SK-N-SH treated with all-trans-retinoic acid at 6 μM for 48 hours (cell line): Measurements from ENCODE around the gene NGFR.

Experiments used
- ATAC-seq: fragments of 200-7000 bp; cut with Tn5 transposase; 3 replicates; pipeline ENCODE4 v1.9.1; 2020; ENCODE audit warnings: mild to moderate bottlenecking, moderate library complexity
- BACH2 ChIP-seq: fragments of 250-450 bp; sonication (Bioruptor Pico); IDR thresholded peaks from 2 replicates; pipeline ENCODE4 v1.9.0; 2021; ENCODE audit warnings: mild to moderate bottlenecking, borderline replicate concordance
- CREB5 ChIP-seq: fragments of 250-450 bp; sonication (Bioruptor Pico); IDR thresholded peaks from 2 replicates; pipeline ENCODE4 v1.5.1; 2020; ENCODE audit warnings: low read depth, mild to moderate bottlenecking, moderate library complexity
- CSDC2 ChIP-seq: fragments of 250-450 bp; sonication (Bioruptor Pico); IDR thresholded peaks from 2 replicates; pipeline ENCODE4 v1.5.0; 2020; ENCODE audit warnings: mild to moderate bottlenecking, moderate library complexity
- CSRNP3 ChIP-seq: fragments of 250-450 bp; sonication (Bioruptor Pico); IDR thresholded peaks from 2 replicates; pipeline ENCODE4 v1.5.1; 2021; ENCODE audit warnings: mild to moderate bottlenecking, moderate library complexity
- ESRRG ChIP-seq: fragments of 250-450 bp; sonication (Bioruptor Pico); IDR thresholded peaks from 2 replicates; pipeline ENCODE4 v1.6.1; 2021; ENCODE audit warnings: mild to moderate bottlenecking
- GLIS3 ChIP-seq: fragments of 250-450 bp; sonication (Bioruptor Pico); IDR thresholded peaks from 2 replicates; pipeline ENCODE4 v1.5.0; 2020; ENCODE audit warnings: mild to moderate bottlenecking, moderate library complexity
- ISL1 ChIP-seq: fragments of 250-450 bp; sonication (Bioruptor Pico); IDR thresholded peaks from 2 replicates; pipeline ENCODE4 v2.1.2; 2022; ENCODE audit warnings: mild to moderate bottlenecking, moderate library complexity
- OSR1 ChIP-seq: fragments of 250-450 bp; sonication (Bioruptor Pico); IDR thresholded peaks from 2 replicates; pipeline ENCODE4 v1.8.0; 2022; ENCODE audit warnings: moderate library complexity, mild to moderate bottlenecking, inconsistent platforms
- POU6F1 ChIP-seq: fragments of 250-450 bp; sonication (Bioruptor Pico); IDR thresholded peaks from 2 replicates; pipeline ENCODE4 v1.8.0; 2021; ENCODE audit warnings: low read depth, mild to moderate bottlenecking, moderate library complexity, borderline replicate concordance
- PPARA ChIP-seq: fragments of 250-450 bp; sonication (Bioruptor Pico); IDR thresholded peaks from 2 replicates; pipeline ENCODE4 v1.5.0; 2020; ENCODE audit warnings: mild to moderate bottlenecking, borderline replicate concordance
- RARB ChIP-seq: fragments of 250-450 bp; sonication (Bioruptor Pico); IDR thresholded peaks from 2 replicates; pipeline ENCODE4 v1.8.0; 2021; ENCODE audit warnings: mild to moderate bottlenecking, moderate library complexity
- SNAI2 ChIP-seq: fragments of 250-450 bp; sonication (Bioruptor Pico); IDR thresholded peaks from 2 replicates; pipeline ENCODE4 v1.5.0; 2020; ENCODE audit warnings: mild to moderate bottlenecking, moderate library complexity
- TCF4 ChIP-seq: fragments of 250-450 bp; sonication (Bioruptor Pico); IDR thresholded peaks from 2 replicates; pipeline ENCODE4 v1.8.0; 2021; ENCODE audit warnings: mild to moderate bottlenecking, moderate library complexity, borderline replicate concordance
- TOX ChIP-seq: fragments of 250-450 bp; sonication (Bioruptor Pico); IDR thresholded peaks from 2 replicates; pipeline ENCODE4 v1.8.0; 2021; ENCODE audit warnings: mild to moderate bottlenecking, moderate library complexity, borderline replicate concordance
- TSHZ2 ChIP-seq: fragments of 250-450 bp; sonication (Bioruptor Pico); IDR thresholded peaks from 2 replicates; pipeline ENCODE4 v1.5.0; 2020; ENCODE audit warnings: mild to moderate bottlenecking, moderate library complexity
- ZC3H10 ChIP-seq: fragments of 250-450 bp; sonication (Bioruptor Pico); IDR thresholded peaks from 2 replicates; pipeline ENCODE4 v1.5.1; 2021; ENCODE audit warnings: mild to moderate bottlenecking, moderate library complexity
- ZFP3 ChIP-seq: fragments of 250-450 bp; sonication (Bioruptor Pico); IDR thresholded peaks from 2 replicates; pipeline ENCODE4 v1.5.0; 2020; ENCODE audit warnings: mild to moderate bottlenecking, moderate library complexity
- ZFP30 ChIP-seq: fragments of 450-650 bp; formaldehyde crosslinking; IDR thresholded peaks from 2 replicates; pipeline ENCODE4 v1.5.0; 2022; ENCODE audit warnings: mild to moderate bottlenecking, moderate library complexity
- ZNF565 ChIP-seq: fragments of 450-650 bp; formaldehyde crosslinking; conservative IDR thresholded peaks from 2 replicates; pipeline ENCODE4 v1.5.0; 2020; ENCODE audit warnings: low read depth, mild to moderate bottlenecking, moderate library complexity
- ZNF70 ChIP-seq: fragments of 450-650 bp; formaldehyde crosslinking; IDR thresholded peaks from 2 replicates; pipeline ENCODE4 v1.5.0; 2020; ENCODE audit warnings: mild to moderate bottlenecking, moderate library complexity
- ZNF8 ChIP-seq: fragments of 450-650 bp; formaldehyde crosslinking; IDR thresholded peaks from 2 replicates; pipeline ENCODE4 v1.5.0; 2020; ENCODE audit warnings: mild to moderate bottlenecking, moderate library complexity

NGFR gene

GRCh38 chr17:49548506-49549310 lies 53.6 kb downstream of the NGFR start:
- ATAC-seq: peak; percentile 80
- TF ChIP-seq ZNF565 (CRISPR knock-in tag): no peak
- no peak for TF ChIP-seq OSR1 (CRISPR knock-in tag)
- no peak for TF ChIP-seq BACH2 (CRISPR knock-in tag)
- no peak for TF ChIP-seq PPARA (CRISPR knock-in tag)
- TF ChIP-seq ZC3H10 (CRISPR knock-in tag): no peak
- TF ChIP-seq TOX (CRISPR knock-in tag): no peak
- no peak for TF ChIP-seq CSRNP3 (CRISPR knock-in tag)
- TF ChIP-seq ZFP3 (CRISPR knock-in tag): no peak
- no peak for TF ChIP-seq ESRRG (CRISPR knock-in tag)
- TF ChIP-seq SNAI2 (CRISPR knock-in tag): no peak
- TF ChIP-seq GLIS3 (CRISPR knock-in tag): no peak
- no peak for TF ChIP-seq CREB5 (CRISPR knock-in tag)
- TF ChIP-seq TCF4 (CRISPR knock-in tag): no peak
- TF ChIP-seq POU6F1: no peak
- no peak for TF ChIP-seq ZNF70 (CRISPR knock-in tag)
- no peak for TF ChIP-seq ISL1
- TF ChIP-seq, all 23 proteins: peak for 0

GRCh38 chr17:49549311-49549605 lies 54.2 kb downstream of the NGFR start:
- TF ChIP-seq CSDC2 (CRISPR knock-in tag): no peak
- TF ChIP-seq RARB (CRISPR knock-in tag): no peak
- no peak for TF ChIP-seq GLIS3 (CRISPR knock-in tag)
- no peak for TF ChIP-seq TOX (CRISPR knock-in tag)
- no peak for TF ChIP-seq PPARA (CRISPR knock-in tag)
- no peak for TF ChIP-seq ISL1
- TF ChIP-seq ZNF8 (CRISPR knock-in tag): no peak
- TF ChIP-seq OSR1 (CRISPR knock-in tag): no peak
- TF ChIP-seq ZNF565 (CRISPR knock-in tag): no peak
- TF ChIP-seq TSHZ2 (CRISPR knock-in tag): no peak
- TF ChIP-seq CREB5 (CRISPR knock-in tag): no peak
- TF ChIP-seq ESRRG (CRISPR knock-in tag): no peak
- TF ChIP-seq ZFP3 (CRISPR knock-in tag): no peak
- no peak for TF ChIP-seq ZFP30 (CRISPR knock-in tag)
- no peak for TF ChIP-seq CSRNP3 (CRISPR knock-in tag)
- TF ChIP-seq SNAI2 (CRISPR knock-in tag): no peak
- ATAC-seq: no peak
